ENCODE results near the gene JAM3.

DNA sequence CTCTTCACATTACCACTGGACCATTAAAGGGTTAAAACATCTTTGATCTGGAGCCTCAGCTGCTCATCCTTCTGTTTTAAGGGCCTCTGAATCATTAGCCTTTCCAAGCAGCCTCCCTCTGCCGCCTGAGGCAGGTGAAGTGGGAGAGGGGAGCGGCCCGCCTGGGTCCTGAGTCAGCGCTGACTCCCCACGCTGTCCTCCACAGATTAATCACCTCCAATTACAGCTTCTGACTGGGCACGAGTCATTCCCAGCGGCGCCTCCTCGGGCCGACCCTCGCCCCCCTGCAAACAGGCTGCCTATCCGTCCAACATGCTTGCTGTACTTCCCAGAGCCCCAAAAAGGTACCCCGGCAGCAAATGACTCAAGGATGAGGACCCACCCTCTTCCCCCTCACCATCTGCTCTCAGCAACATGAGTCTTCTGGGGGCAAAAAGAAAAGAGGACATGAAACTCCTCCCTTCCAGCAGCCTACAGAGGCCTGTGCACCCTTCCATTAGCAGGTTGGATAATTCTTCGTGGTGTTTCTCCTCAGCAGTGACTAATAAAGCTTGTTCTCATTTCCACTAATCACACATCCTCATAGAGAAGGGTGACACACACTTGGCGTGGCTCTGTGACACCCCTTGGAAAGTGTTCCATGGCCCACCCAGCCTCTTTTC lies 44.3 kb upstream of the JAM3 start:
- no peak for TF ChIP-seq POLR2A (IDR thresholded peaks at IDR 0.05; ENCODE audit: low read depth, low read length)
- TF ChIP-seq, protein P1, sequence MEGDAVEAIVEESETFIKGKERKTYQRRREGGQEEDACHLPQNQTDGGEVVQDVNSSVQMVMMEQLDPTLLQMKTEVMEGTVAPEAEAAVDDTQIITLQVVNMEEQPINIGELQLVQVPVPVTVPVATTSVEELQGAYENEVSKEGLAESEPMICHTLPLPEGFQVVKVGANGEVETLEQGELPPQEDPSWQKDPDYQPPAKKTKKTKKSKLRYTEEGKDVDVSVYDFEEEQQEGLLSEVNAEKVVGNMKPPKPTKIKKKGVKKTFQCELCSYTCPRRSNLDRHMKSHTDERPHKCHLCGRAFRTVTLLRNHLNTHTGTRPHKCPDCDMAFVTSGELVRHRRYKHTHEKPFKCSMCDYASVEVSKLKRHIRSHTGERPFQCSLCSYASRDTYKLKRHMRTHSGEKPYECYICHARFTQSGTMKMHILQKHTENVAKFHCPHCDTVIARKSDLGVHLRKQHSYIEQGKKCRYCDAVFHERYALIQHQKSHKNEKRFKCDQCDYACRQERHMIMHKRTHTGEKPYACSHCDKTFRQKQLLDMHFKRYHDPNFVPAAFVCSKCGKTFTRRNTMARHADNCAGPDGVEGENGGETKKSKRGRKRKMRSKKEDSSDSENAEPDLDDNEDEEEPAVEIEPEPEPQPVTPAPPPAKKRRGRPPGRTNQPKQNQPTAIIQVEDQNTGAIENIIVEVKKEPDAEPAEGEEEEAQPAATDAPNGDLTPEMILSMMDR (conservative IDR thresholded peaks at IDR 0.05; ENCODE audit: low read depth, low read length), result no peak
